Mucosa of rectum (tissue), 2 donors: ENCODE data around the gene DOK6.
"Not testable (repeated sequence)": the region's sequence is repeated elsewhere in the genome, so short reads cannot be mapped to it uniquely, and the experiment has no call there.

Source experiments
- H3K27ac ChIP-seq, 2 donors: one replicate each; pipeline ENCODE4 v1.7.0; 2013; ENCODE audit warnings: inconsistent platforms in 2 of 2, low read depth in 2 of 2, low read length in 2 of 2
- H3K27me3 ChIP-seq, 2 donors: one replicate each; pipeline ENCODE4 v1.7.0; 2013; ENCODE audit warnings: low read length in 2 of 2; ENCODE audit not compliant: control insufficient read depth in 2 of 2, insufficient read depth in 2 of 2
- H3K36me3 ChIP-seq, 2 donors: one replicate each; pipeline ENCODE4 v1.7.0; 2013; ENCODE audit warnings: low read length in 2 of 2; ENCODE audit not compliant: control insufficient read depth in 2 of 2, insufficient read depth in 2 of 2
- H3K4me1 ChIP-seq, 2 donors: one replicate each; pipeline ENCODE4 v1.7.0; 2013; ENCODE audit warnings: low read length in 2 of 2, mild to moderate bottlenecking in 1 of 2; ENCODE audit not compliant: control insufficient read depth in 2 of 2, insufficient read depth in 2 of 2
- H3K4me3 ChIP-seq, 2 donors: one replicate each; pipeline ENCODE4 v1.7.0; 2013; ENCODE audit warnings: low read length in 2 of 2
- H3K9ac ChIP-seq, 2 donors: one replicate each; pipeline ENCODE4 v1.7.0; 2013; ENCODE audit warnings: low read length in 2 of 2, low read depth in 1 of 2, mild to moderate bottlenecking in 1 of 2
- H3K9me3 ChIP-seq, 2 donors: one replicate each; pipeline ENCODE4 v1.7.0; 2013; ENCODE audit warnings: low read length in 2 of 2; ENCODE audit not compliant: control insufficient read depth in 2 of 2
- donor health status: healthy.
- donor health status: Normal muscosa, but diverticular disease.

Gene DOK6

DNA sequence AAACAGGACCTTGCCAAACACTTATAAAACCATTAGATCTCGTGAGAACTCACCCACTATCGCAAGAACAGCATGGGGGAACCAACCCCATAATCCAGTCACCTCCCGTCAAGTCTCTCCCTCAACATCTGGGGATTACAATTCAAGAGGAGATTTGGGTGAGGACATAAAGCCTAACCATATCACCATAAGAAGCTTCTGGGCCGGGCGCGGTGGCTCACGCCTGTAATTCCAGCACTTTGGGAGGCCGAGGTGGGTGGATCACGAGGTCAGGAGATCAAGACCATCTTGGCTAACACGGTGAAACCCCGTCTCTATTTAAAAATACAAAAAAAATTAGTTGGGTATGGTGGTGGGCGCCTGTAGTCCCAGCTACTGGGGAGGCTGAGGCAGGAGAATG lies 434.3 kb downstream of the DOK6 start:
- not testable (repeated sequence) for H3K4me3 ChIP-seq, H3K27ac ChIP-seq, H3K27me3 ChIP-seq, H3K36me3 ChIP-seq, H3K9ac ChIP-seq, H3K4me1 ChIP-seq, H3K9me3 ChIP-seq

DNA sequence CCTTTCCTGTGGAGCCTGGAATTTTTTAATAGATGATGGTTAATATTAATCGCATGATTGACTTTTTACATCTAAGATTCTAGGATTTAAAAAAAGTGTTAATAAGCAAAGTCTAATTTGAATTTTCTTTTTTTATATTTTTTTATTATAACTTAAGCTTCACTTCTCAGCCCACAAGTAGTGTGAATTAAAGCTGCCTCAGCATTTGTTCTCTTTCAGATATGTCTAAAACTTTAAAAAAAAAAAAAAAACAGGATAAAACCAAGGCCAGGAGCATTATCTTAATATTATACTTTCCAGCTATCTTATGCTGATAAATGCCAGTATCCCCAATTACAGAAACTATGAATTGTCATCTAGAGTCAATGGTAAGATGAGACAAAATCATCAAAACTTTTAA lies 437.3 kb downstream of the DOK6 start:
- Histone ChIP-seq H3K4me1 (no peaks in the 10 kb centered on the region), H3K4me3 (no peak overlapping the region), H3K36me3 (no peaks in the 10 kb centered on the region), H3K27me3 (no peaks in the 10 kb centered on the region), H3K27ac (no peak overlapping the region), H3K9ac (no peak overlapping the region), H3K9me3 (no peaks in the 10 kb centered on the region)

DNA sequence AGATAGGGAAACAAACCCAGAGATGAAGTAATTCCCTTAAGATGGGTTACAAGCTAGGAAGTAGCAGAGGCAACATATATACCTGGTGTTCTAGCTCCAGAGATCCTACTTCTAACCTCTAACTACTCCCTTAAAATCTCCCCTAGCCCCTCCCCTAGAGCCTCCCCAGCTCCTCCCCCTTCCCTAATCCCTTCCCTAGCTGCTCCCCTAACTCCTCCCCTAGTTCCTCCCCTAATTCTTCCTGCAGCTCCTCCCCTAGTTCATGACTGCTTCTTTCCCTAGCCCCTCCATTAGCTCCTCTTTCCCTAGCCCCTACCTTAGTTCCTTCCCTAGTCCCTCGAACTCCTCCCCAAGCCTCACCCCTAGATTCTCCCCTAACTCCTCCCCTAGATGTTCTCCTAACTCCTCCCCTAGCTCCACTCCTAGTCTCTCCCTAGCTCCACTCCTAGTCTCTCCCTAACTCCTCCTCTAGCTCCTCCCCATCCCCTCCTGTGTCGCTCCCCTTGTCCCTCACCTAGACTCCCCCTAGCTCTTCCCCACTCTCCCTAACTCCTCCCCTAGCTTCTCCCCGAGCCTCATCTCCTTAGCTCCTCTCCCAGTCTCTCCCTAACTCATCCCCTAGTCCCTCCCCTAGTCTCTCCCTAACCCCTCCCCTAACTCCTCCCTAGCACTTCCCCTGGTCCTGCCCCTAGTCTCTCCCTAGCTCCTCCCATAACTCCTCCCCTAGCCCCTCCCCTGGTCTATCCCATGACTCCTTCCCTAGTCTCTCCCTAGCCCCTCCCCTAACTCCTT lies 438.1 kb downstream of the DOK6 start:
- Histone ChIP-seq H3K36me3 (no peaks in the 10 kb centered on the region), H3K9ac (no peak overlapping the region), H3K27ac (no peak overlapping the region), H3K4me3 (no peak overlapping the region), H3K27me3 (no peaks in the 10 kb centered on the region), H3K4me1 (no peaks in the 10 kb centered on the region), H3K9me3 (no peaks in the 10 kb centered on the region)

DNA sequence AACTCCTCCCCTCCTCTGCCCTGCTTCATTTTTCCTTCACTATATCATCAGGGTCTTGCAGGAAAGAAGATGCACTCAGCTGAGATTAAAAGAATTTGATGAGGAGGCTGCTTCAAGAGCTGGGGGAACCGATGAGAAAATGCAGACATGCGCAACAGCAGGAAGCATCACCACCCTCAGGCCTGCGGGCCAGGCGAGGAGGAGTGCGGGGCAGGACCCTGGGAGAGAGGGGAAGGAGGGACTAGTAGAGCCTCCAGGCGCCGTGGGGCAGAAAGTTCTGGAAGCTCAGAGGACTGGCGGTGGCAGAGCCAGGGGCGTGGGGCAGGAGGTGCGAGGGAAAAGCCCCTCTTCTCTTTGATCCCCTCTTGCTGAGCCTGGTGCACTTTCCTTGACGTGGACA lies 438.8 kb downstream of the DOK6 start:
- H3K4me3 ChIP-seq: no peak overlapping the region
- no peak overlapping the region for H3K9ac ChIP-seq
- no peaks in the 10 kb centered on the region for H3K4me1 ChIP-seq
- H3K27ac ChIP-seq: no peak overlapping the region
- no peaks in the 10 kb centered on the region for H3K36me3 ChIP-seq
- no peaks in the 10 kb centered on the region for H3K27me3 ChIP-seq
- no peaks in the 10 kb centered on the region for H3K9me3 ChIP-seq

DNA sequence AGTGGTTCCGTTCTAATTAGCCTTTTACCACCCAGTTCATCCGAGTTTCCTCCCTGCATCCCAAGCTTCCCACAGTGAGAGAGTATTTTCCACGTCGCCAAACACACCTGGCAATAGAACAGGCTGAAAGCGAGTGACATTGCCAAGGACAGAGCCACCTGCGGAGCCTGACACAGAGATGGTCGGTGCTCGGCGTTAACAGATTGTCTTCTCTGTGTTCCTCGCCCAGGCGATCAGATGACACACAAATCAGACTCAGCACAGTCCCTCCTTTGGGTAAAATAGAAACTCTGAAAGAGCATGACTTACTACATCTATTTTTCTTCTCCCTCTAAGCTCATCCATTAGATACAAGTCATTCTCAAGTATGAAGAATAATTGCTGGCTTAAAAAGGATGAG lies 439.3 kb downstream of the DOK6 start:
- Histone ChIP-seq H3K9me3 (no peaks in the 10 kb centered on the region), H3K9ac (no peak overlapping the region), H3K27me3 (no peaks in the 10 kb centered on the region), H3K4me3 (no peak overlapping the region), H3K36me3 (no peaks in the 10 kb centered on the region), H3K27ac (no peak overlapping the region), H3K4me1 (no peaks in the 10 kb centered on the region)

DNA sequence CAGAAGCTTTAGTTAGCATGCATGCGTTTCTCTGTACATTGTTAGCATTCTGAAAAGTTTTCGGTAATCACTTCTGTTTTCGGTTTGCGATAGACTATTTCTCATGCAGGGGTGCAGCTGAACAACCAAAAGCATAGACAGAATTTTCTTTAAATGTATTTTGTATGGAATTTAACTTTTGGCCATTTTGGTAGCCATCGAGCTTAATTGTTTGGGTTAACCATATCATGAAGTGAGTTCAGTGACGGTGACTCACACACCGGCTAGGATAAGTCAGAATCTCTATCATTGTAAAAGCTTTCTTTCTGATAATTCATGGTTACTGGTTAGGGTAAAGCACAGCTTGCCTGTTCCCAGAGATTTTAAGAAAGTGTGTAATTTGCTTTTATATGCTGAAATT lies 439.8 kb downstream of the DOK6 start:
- Histone ChIP-seq H3K9ac (no peak overlapping the region), H3K27ac (no peak overlapping the region), H3K4me3 (no peak overlapping the region), H3K9me3 (no peaks in the 10 kb centered on the region), H3K4me1 (peaks cover 0 to 2% of the 10 kb centered on the region in 2 donors), H3K27me3 (no peaks in the 10 kb centered on the region), H3K36me3 (no peaks in the 10 kb centered on the region)

DNA sequence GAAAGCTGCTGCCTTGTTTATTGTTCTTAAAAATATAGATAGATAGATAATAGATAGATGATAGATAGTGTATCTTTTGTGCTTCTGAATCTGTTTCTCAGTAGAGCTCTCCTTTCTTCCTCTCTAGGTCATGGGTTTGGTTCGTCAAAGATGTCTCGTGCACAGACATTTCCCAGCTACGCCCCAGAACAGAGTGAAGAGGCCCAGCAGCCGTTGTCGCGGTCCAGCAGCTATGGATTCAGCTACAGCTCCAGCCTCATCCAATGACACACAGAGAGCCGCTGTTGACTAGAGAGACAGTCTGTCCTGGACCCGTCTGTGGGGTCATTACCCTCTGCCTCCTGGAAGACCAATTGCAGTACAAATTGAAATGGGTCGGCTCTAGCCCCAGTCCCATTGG lies 440.4 kb downstream of the DOK6 start:
- H3K27ac ChIP-seq: no peak overlapping the region
- no peaks in the 10 kb centered on the region for H3K36me3 ChIP-seq
- H3K4me1 ChIP-seq: peaks cover 0 to 6% of the 10 kb centered on the region in 2 donors
- no peaks in the 10 kb centered on the region for H3K9me3 ChIP-seq
- no peak overlapping the region for H3K9ac ChIP-seq
- no peak overlapping the region for H3K4me3 ChIP-seq
- no peaks in the 10 kb centered on the region for H3K27me3 ChIP-seq

DNA sequence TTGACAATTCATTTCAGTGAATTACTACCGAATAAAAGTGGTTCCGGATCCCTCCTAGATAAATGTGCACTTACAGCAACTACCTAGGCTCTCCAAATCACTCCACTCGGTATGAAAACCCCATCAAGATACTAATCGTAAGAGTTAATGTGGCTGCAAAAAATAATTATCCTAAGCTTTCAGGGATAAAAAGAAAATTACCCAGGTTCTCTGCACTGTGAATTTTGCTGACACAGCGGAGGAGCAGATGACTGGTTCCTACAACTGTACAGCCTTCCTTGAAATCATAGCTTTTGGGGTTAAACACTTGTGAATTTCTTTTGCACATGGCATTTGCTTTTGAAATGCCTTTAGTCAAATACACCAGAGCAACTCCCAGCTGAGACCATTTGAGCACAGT lies 442.3 kb downstream of the DOK6 start:
- H3K9me3 ChIP-seq: no peaks in the 10 kb centered on the region
- no peaks in the 10 kb centered on the region for H3K27me3 ChIP-seq
- H3K36me3 ChIP-seq: no peaks in the 10 kb centered on the region
- no peak overlapping the region for H3K4me3 ChIP-seq
- peaks cover 0 to 6% of the 10 kb centered on the region in 2 donors for H3K4me1 ChIP-seq
- no peak overlapping the region for H3K9ac ChIP-seq
- H3K27ac ChIP-seq: no peak overlapping the region

DNA sequence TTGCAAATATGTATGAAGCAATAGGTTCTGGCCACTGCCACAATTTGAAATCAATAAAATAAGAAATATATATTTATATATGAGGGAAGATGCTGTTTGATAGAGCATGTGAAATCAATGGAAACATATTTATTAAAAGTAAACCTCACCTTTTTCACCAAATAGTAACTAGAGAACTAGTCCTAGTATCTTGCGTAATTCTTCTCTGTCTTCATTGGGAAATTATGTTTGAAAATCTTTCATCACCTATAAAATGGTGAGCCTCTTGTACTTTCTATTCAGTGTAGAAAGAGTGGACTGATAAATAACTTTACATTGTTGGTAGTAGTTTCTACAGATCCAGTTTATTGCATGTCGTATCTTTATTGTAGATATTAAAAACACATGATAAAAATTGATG lies 444.0 kb downstream of the DOK6 start:
- Histone ChIP-seq H3K27ac (no peak overlapping the region), H3K9me3 (no peaks in the 10 kb centered on the region), H3K36me3 (no peaks in the 10 kb centered on the region), H3K9ac (no peak overlapping the region), H3K4me3 (no peak overlapping the region), H3K4me1 (peaks cover 0 to 6% of the 10 kb centered on the region in 2 donors), H3K27me3 (no peaks in the 10 kb centered on the region)

DNA sequence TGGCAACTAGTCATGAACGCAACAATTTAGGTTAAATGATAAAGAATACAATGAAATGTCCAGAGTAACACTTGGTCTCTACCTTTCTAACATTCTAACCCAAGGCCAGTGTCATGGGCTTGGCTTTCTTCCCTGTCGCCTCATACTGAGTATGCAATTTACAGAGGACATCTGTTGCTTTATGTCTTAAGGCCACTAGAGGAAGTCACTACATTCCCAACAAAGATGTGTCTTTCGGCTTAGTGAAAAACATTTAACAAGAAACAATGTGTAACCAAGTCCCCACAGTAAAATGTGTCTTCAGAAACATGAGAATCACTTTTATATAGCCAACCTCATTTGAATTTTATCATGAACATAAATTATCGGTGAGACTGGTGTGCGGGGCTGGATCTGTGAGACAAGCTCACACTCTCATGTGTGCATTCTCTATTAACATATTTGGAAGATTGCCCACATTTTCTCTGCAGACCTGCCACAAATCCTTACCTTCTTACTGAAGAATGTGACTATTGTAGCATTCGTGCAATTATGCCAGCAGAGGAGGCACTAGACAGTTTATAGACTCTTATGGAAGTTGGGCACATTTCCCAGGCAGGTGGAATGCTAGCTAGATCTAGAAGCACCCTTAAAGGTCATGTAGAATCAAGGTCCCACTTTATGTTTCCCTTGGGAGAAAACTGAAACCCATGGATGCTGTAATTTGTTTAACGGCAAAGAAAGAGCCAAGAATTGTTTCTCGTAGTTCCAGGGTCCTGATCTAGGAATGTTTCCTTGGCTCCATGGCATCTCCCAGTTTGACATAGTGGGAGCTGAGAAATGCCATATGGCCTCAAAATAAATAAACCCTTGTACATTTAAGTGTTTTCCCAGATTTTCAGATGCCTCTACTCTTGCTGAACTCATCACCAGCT lies 445.2 kb downstream of the DOK6 start:
- Histone ChIP-seq H3K4me1 (peaks cover 0 to 6% of the 10 kb centered on the region in 2 donors), H3K4me3 (peak overlapping the region in 1 of 2 donors; percentile 20), H3K27me3 (no peaks in the 10 kb centered on the region), H3K36me3 (no peaks in the 10 kb centered on the region), H3K27ac (no peak overlapping the region), H3K9me3 (no peaks in the 10 kb centered on the region), H3K9ac (no peak overlapping the region)
